Esophagus squamous epithelium (tissue), 5 donors: ENCODE measurements around the gene SORL1. TPM values are rescaled to one million over a fixed set of nuclear protein-coding genes. Genes with fewer than 3 reads are reported as not detected.

Source experiments
- DNase-seq: peaks from one replicate; lab custom pipeline; 2025; lab: John Stamatoyannopoulos, UW
- H3K27ac ChIP-seq, 4 donors: fragments of 200-600 bp; sonication (generic); one replicate each; pipeline ENCODE4 v1.5.1; 2016 to 2019; ENCODE audit warnings: mild to moderate bottlenecking in 1 of 4
- H3K27me3 ChIP-seq, 4 donors: fragments of 200-600 bp; sonication (generic); 1 replicate in 3 of 4; 2 replicates in 1 of 4; pipeline versions ENCODE4 v1.5.1 to v1.6.0; 2017 to 2021; ENCODE audit warnings: antibody characterized with exemption in 1 of 4
- H3K36me3 ChIP-seq, 3 donors: fragments of 200-600 bp; sonication (generic); one replicate each; pipeline ENCODE4 v1.5.1; 2016 to 2019
- H3K4me1 ChIP-seq, 3 donors: fragments of 200-600 bp; sonication (generic); one replicate each; pipeline ENCODE4 v1.5.1; 2017 to 2019
- H3K4me3 ChIP-seq, 4 donors: fragments of 200-600 bp; sonication (generic); 1 replicate in 3 of 4; 2 replicates in 1 of 4; pipeline ENCODE4 v1.5.1; 2016 to 2019; ENCODE audit warnings: mild to moderate bottlenecking in 2 of 4, moderate library complexity in 1 of 4
- H3K9me3 ChIP-seq, 3 donors: fragments of 200-600 bp; sonication (generic); one replicate each; pipeline ENCODE4 v1.5.1; 2016 to 2019
- POLR2A ChIP-seq, 4 donors: fragments of 450-650 bp; IDR thresholded peaks; one replicate each; pipeline ENCODE4 v1.6.1; 2017; ENCODE audit warnings: antibody characterized with exemption in 4 of 4, mild to moderate bottlenecking in 4 of 4, moderate library complexity in 3 of 4
- WGBS, 2 donors: methylation state at CpG; one replicate each; pipeline ENCODE4 v1.1.5; 2018; 5-methylcytosine and 5-hydroxymethylcytosine counted together
- intact Hi-C: fragments of 100-400 bp; cut with DNase I; formaldehyde crosslinking; loops from one replicate; pipeline ENCODE4 v1.15.0; 2022
- total RNA-seq, 4 donors: library from RNA; depleted of rRNA; stranded (reverse); fragments of >200 nt; gene quantifications; one replicate each; pipeline ENCODE4 v1.1.0, GENCODE V29; 2016
- TF ChIP-seq, protein P1 (sequence below), 6 experiments: fragments of 450-650 bp in 4 of 6; fragments of 200-600 bp in 2 of 6; sonication (generic) in 2 of 6; IDR thresholded peaks; one replicate each; pipeline ENCODE4 v1.5.1; 2016 to 2019; ENCODE audit warnings: antibody characterized with exemption in 6 of 6, mild to moderate bottlenecking in 4 of 6, moderate library complexity in 4 of 6
- donor health status: DM: yes; HTN: yes; CAD: no.

SORL1 gene
- total RNA-seq, 4 donors from 2014 or later, result 6.8 to 19.9 (median 16.3) TPM

DNA sequence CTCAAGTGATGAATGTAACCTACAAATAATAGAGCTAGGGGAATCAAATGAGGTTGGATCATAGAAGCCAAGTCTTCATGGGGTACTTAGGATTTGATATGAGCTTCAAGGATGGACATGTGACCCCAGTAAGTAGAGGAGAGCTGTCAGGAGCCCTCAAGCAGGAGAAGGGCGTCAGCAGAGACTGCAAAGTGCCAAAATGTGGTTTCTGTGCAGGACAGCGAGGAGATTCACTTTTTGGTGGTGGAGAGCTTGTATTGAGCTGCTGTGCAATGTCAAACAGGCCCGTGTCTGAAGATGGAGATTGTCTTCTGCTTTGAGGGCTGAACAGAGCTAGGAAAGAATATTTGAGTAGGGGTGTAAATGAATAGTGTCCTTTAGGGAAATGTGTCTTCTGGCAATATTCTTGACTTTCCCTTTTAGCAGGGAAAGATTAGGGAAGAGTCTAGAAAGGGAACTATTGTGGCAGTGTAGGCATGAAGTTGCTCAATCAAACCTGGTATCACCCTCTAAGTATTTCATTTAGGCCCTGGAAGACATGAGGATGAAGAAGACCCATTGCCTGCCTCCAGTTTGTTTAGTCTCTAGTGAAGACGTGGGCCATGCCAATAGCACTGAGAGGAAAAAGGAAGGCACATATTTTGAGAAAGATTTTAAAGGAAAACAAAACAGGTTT is 31.8 kb downstream of the SORL1 start:
- H3K4me1 ChIP-seq, result peaks cover under 1 to 44% (median 12%) of the 10 kb centered on the region in 3 donors
- H3K27me3 ChIP-seq, result no peaks in the 10 kb centered on the region
- no peak for DNase-seq
- no peak overlapping the region for H3K4me3 ChIP-seq
- intact Hi-C loops, result no loop called here
- no peaks in the 10 kb centered on the region for H3K9me3 ChIP-seq
- TF ChIP-seq, protein P1, sequence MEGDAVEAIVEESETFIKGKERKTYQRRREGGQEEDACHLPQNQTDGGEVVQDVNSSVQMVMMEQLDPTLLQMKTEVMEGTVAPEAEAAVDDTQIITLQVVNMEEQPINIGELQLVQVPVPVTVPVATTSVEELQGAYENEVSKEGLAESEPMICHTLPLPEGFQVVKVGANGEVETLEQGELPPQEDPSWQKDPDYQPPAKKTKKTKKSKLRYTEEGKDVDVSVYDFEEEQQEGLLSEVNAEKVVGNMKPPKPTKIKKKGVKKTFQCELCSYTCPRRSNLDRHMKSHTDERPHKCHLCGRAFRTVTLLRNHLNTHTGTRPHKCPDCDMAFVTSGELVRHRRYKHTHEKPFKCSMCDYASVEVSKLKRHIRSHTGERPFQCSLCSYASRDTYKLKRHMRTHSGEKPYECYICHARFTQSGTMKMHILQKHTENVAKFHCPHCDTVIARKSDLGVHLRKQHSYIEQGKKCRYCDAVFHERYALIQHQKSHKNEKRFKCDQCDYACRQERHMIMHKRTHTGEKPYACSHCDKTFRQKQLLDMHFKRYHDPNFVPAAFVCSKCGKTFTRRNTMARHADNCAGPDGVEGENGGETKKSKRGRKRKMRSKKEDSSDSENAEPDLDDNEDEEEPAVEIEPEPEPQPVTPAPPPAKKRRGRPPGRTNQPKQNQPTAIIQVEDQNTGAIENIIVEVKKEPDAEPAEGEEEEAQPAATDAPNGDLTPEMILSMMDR (IDR thresholded peaks at IDR 0.05), result no peak
- no peak for TF ChIP-seq POLR2A (IDR thresholded peaks at IDR 0.05)
- 74 to 79% methylated on average over 4 of the region's 4 CpGs for WGBS, 2 donors
- H3K36me3 ChIP-seq, result no peaks in the 10 kb centered on the region
- no peak overlapping the region for H3K27ac ChIP-seq

DNA sequence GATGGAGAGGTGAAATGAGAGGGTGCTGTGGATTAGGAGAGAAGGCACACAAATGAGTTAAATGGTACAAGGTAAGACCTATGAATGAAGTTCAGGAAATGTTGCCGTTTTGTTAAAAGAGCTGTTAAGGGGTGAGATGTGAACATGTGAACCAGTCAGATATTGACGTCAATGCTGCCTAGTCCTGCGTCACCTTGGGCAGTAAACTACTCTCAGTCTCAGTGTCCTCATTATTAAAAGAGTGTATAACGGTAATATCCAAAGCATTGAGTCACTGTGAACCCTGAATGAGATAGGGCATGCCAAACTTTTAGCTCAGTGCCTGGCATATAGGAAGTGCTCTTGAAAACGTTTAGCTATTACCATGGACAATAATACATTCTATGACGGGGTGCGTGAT is 33.1 kb downstream of the SORL1 start:
- Histone ChIP-seq H3K27me3 (no peaks in the 10 kb centered on the region), H3K4me1 (peaks cover 0 to 42% (median 12%) of the 10 kb centered on the region in 3 donors), H3K36me3 (no peaks in the 10 kb centered on the region), H3K4me3 (no peak overlapping the region), H3K27ac (no peak overlapping the region), H3K9me3 (no peaks in the 10 kb centered on the region)
- WGBS, 2 donors, result 82 to 83% methylated on average over 7 of the region's 7 CpGs
- TF ChIP-seq, protein P1 (IDR thresholded peaks at IDR 0.05), result no peak
- no peak for TF ChIP-seq POLR2A (IDR thresholded peaks at IDR 0.05)
- intact Hi-C loops, result no loop called here
- DNase-seq, result no peak

DNA sequence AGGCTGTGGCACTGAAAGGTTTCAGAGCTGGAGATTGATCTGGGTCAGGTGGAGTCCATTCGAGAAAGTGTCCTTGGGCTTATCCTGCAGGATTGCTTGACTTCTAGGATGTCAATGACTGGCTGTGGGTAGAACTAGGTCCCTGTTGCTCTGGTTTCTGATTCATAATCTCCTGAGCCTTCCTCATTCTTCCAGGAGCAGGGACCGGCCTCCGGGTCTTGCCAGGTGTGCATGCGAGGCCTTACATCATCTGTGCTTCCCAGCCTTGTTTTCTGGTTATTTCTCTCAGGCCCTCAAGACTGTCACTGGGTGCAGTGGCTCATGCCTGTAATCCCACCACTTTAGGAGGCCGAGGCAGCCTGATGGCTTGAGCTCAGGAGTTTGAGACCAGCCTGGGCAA is 33.9 kb downstream of the SORL1 start:
- Histone ChIP-seq H3K36me3 (no peaks in the 10 kb centered on the region), H3K4me3 (no peak overlapping the region), H3K9me3 (no peaks in the 10 kb centered on the region), H3K27ac (no peak overlapping the region), H3K27me3 (no peaks in the 10 kb centered on the region), H3K4me1 (peaks cover 0 to 42% (median 12%) of the 10 kb centered on the region in 3 donors)
- 61 to 86% methylated on average over 5 of the region's 5 CpGs for WGBS, 2 donors
- intact Hi-C loops, result no loop called here
- TF ChIP-seq, protein P1 (IDR thresholded peaks at IDR 0.05), result no peak
- TF ChIP-seq POLR2A (IDR thresholded peaks at IDR 0.05), result no peak
- no peak for DNase-seq

DNA sequence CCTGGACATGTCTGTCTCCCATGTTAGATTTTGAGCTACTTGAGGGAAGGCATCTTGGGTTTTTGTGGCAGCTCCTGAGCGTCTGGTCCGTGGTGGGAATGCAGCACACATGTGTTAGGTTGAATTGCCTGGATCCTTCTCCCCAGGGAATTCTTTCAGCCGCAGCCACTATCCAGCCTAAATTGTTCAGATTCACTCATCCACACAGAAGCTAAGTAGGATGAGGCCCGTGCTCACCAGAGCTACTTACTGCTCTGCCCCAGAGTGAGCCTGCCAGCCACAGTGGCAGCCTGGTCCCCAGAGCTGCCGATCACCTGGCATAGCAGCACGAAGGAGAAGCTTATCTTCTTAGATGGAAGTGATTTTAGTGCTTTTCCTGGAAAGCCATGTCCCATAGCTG is 35.1 kb downstream of the SORL1 start:
- H3K36me3 ChIP-seq, result peaks cover 0 to 7% (median 0%) of the 10 kb centered on the region in 3 donors
- no peak overlapping the region for H3K4me3 ChIP-seq
- no peaks in the 10 kb centered on the region for H3K9me3 ChIP-seq
- DNase-seq, result no peak
- peaks cover 0 to 39% (median 12%) of the 10 kb centered on the region in 3 donors for H3K4me1 ChIP-seq
- H3K27ac ChIP-seq, result peak overlapping the region in 2 of 4 donors; percentile 45 to 49
- no peaks in the 10 kb centered on the region for H3K27me3 ChIP-seq
- intact Hi-C loops, result no loop called here
- 82 to 92% methylated on average over 2 to 4 of the region's 6 CpGs for WGBS, 2 donors
- no peak for TF ChIP-seq POLR2A (IDR thresholded peaks at IDR 0.05)
- TF ChIP-seq, protein P1 (IDR thresholded peaks at IDR 0.05), result no peak

DNA sequence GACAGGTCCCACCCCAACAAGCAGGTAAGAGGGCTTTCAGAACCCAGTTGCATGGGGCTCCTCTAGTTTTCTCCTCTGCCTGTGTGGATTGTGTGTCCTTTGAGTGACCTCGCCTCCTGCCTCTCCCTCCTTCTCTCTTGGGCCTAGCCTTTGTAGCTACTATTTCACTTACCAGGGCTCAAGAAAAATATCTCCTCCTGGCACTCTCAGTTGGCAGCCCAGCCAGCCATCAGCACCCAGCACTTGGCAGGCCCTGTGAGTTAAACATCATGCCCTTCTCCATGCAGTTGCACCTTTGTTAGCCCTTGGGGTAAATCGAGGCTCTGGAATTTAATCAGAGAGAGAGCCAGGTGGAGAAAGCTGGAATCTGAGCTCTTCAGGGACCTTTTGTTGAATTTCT is 36.1 kb downstream of the SORL1 start:
- Histone ChIP-seq H3K36me3 (peaks cover 0 to 10% (median 0%) of the 10 kb centered on the region in 3 donors), H3K27ac (peak overlapping the region in 3 of 4 donors; percentile 6 to 49 (median 45)), H3K27me3 (no peaks in the 10 kb centered on the region), H3K9me3 (no peaks in the 10 kb centered on the region), H3K4me1 (peaks cover 0 to 30% (median 12%) of the 10 kb centered on the region in 3 donors), H3K4me3 (no peak overlapping the region)
- intact Hi-C loops, result no loop called here
- DNase-seq, result no peak
- TF ChIP-seq, protein P1 (IDR thresholded peaks at IDR 0.05), result no peak
- TF ChIP-seq POLR2A (IDR thresholded peaks at IDR 0.05), result no peak
- WGBS, 2 donors, result 44 to 56% methylated on average over 2 of the region's 2 CpGs
